DMS53 treated with DMSO at 0.1 percent for 48 hours (cell line): ENCODE results near the gene PNCK.
A peak's percentile ranks its signal among the peaks of the same experiment; 100 is the strongest.
"Not testable (repeated sequence)": the region's sequence is repeated elsewhere in the genome, so short reads cannot be mapped to it uniquely, and the experiment has no call there.

Experiments used
- DNase-seq: peaks from one replicate; lab custom pipeline; 2025; ENCODE audit not compliant: unreplicated experiment; lab: John Stamatoyannopoulos, UW

PNCK gene

GRCh38 chrX:153673428-153674218 lies at the start of gene PNCK:
PNCK (minus strand) TSS chrX:153673813; CDS start chrX:153673076, 737 bp downstream.
- DNase-seq = no peak

GRCh38 chrX:153722704-153723350 lies 49.2 kb upstream of the PNCK start:
- DNase-seq = no peak

- no peak for DNase-seq
Measured at GRCh38 chrX:153719701-153720100, 46.1 kb upstream of the PNCK start.

GRCh38 chrX:153719238-153719637 lies 45.6 kb upstream of the PNCK start:
- DNase-seq = no peak

GRCh38 chrX:153717445-153717844 lies 43.8 kb upstream of the PNCK start:
- DNase-seq = no peak

DNA sequence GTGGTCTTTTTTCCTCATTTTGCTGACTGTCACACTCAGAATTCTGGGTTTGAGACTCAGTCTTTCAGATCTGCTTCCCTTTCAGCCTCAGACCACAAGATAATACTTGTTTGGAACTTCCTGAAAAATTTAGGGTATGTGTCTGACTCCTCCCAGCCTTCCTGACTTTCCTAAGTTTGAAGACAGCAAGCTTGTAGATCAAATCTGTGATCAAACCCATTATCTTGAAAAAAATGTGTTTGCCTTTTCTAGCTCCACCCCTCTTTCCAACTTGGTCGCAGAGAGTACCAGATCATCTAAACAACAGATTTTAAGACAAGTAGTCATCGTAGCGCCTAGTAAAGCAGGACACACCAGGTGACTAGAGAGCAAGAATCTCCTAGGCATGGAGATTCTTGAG lies 40.6 kb upstream of the PNCK start:
- DNase-seq = no peak

DNA sequence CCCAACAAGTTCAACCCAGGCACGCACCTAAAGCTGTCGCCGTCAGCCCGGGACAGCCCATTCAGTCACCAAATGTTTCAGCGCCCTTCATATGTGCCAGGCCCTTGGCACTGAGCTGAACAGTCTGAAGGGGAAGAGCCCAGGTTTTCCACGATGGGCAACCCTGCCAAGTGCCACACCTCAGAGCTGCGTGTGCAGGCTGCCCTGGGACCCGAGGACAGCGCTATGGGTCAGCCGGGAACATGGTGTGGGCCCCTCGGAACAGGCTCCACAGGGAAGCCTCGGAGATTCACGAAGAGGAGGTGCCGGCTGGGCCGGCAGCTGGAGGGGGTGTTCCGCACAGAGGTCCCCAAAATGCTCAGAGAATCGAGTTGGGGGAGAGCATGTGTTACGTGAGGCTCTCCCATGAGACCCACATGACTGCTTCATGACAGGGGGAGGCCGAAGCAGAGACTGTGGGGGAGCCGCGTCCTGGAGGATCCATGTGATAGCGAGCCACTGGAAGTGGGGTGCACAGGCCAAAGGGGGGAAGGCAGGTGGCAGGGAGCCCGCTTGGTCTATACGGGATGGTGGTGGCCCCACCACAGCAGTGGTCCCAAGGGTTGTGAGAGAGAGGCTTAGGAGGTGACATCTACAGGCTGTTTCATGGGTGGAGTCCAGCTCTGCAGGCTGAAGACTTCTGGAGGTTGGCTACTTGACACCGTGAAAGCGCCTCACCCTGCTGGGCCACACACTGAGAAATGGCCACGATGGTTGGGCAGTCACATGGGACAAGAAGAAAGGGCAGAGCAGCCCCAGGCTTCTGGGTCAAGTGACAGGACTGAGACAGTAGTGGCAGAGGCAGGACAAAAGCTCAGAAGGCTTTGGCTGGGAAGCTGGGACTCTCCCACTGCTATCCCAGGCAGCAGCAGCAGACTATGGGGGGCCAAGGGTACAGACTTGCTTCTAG lies 36.4 kb upstream of the PNCK start:
- no peak for DNase-seq

DNA sequence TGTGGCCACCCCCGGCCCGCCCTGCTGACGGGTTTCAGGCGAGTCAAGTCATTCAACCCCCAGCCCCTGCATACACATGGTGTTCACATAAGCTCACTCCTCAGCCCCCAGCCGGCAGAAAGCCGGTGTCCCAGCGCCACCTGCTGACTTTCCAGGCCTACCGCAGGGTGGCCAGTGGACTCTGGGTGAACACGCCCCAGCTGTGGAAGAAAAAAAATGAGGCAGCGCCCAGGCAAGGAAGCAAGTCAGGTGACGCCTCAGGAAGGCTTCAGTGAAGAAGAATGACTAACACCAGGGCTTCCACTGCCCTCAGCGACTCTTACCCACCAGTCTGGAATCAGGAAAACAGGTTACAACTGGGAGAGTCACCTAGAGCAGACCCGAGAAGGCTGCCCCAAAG lies 34.8 kb upstream of the PNCK start:
- peak; percentile 68 for DNase-seq

GRCh38 chrX:153707406-153707805 lies 33.8 kb upstream of the PNCK start:
- DNase-seq = no peak

- DNase-seq = no peak
Measured at GRCh38 chrX:153706799-153707198, 33.2 kb upstream of the PNCK start.

- DNase-seq = not testable (repeated sequence)
Measured at GRCh38 chrX:153705403-153706060, 31.9 kb upstream of the PNCK start.

DNA sequence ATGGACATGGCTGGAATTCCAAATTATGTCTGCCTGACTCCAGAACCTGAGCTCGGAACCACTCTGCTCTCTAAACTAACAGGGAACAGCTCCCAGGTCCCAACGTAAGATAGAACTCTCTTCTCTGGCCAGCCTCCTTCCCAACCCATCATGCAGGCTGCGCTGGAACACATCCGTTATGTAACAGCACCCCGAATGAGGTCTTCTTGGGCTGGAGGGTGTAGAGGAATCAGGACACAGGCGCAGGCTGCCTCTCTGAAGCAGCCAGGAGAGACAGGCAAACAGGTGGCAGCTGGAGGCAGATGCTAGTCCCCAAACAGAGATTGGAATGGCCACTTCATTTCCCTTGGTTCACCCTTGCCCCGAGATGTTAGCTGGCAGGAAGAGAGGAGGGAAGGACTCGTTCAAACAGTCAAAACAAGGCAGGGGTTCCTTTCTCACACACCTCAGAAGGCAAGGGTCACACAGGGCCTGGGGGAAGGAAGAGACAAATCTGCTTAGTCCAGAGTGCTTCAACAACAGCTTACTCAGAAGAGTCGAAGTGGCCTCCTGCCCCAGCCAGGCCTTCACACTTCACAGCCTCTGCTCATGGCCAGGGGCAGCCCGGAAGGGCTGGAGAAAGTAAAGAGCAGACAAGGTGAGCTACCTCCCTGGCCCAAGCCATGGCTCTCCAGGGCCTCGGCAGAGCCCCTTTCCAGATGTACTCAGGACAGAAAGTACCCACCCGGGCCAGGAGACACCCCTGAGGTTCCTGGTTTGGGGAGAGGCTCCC lies 31.2 kb upstream of the PNCK start:
- not testable (repeated sequence) for DNase-seq

DNA sequence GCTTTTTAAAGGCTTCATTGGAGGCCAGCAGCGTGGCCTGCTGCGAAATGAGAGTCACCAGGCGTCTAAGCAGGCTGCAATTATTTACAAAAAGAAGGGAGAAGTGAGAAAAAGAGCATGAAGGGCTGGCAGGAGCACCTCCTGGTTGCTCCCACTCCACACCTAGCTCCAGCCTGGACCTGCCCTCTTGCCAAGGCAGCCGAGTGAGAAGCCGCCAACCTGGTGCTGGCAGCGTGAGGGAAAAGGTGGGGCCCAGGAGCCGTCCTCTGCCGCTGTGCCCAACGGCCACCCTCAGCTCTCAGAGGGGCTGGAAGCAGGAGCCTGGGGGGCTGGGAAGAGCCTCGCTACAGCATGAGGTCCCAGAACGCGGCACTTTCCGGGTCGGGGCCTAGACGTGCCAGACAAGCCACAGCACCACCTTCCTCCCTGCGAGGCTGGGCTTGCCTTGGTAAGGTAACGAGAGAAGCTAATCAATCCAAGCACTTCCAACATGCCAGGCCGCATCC lies 30.5 kb upstream of the PNCK start:
- no peak for DNase-seq

- no peak for DNase-seq
Measured at GRCh38 chrX:153703036-153703370, 29.4 kb upstream of the PNCK start.

GRCh38 chrX:153702336-153703035 lies 28.9 kb upstream of the PNCK start:
- DNase-seq = no peak

- DNase-seq = no peak
Measured at GRCh38 chrX:153701706-153702105, 28.1 kb upstream of the PNCK start.

DNA sequence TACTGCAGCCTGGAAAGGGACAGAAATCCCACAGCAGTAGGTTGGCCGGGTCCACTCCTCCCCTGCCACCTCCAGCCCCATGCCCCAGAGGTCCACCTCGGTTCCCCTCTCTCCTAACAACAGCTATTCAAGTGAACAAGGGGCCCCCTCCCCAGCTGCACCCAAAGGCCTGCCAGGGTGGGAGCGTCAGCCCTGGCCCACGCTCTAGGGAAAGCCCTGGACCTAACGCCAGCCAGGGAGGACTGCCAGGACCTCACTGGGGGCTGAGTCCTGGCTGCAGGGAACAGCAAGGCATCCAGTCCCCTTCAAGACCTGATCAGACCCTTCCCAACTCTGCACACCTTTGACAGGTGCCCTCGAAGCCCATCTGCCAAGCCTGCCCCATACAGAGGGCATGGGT lies 27.4 kb upstream of the PNCK start:
- DNase-seq = no peak

DNA sequence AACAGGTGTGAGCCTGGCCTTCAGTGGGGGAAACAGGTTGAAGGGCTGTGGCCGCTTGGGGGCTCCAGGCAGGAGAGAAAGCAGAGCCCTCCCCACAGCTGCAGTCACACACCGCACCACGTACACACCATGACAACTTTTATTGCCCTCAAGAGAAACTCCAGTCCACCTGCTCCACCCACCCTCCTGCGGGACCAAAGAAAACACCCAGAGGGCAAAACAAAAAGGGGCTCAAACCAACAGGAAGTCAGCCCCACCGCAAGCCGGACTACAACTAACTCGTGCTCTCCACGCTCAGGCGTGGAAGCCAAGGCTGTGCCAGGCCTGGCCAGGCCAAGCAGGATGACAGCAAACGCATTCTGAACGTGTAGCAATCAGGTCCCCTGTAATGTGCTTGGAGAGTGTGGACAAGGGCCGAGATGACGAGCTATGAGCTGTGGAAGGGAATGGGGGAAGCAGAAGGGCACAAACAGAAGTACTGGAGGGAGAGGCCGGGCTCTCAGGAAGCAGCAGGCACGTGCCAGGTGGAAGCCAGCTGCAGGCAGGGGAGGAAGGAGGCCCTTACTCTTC lies 26.8 kb upstream of the PNCK start:
- no peak for DNase-seq

DNA sequence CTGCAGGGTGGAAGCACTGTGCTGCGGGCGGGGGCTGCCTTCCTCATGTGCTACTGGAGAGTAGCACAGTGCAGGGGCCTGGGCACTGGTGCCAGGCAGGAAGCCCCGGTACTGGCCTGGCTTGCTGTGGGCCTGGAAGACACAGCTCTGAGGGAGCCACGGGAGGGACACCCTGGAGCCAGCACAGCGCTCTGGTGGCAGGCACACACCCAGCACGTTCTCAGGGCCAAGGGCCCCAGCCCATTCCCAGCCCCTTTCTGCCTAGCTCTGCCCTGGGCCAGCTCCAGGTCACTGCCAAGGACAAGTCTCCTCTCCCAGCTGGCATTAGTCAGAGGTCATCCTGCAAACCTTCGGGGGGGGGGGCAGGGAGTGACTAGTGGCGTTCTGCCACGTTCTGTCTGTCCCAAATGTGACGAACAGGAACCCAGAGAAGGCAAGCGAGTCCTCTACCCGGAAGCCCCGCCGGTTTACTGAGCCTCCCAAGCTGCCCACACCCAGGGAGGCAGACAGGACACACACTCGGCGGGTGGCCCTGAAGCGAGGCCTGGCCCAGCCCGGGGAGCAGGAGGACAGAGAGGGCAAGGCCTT lies 26.3 kb upstream of the PNCK start:
- DNase-seq = not testable (repeated sequence)
